GM19324 (cell line): ENCODE measurements around the gene UBR4.

ENCODE experiments used
- ATAC-seq: cut with Tn5 transposase; IDR thresholded peaks from one replicate; pipeline ENCODE4 v1.9.1; 2021; ENCODE audit warnings: mild to moderate bottlenecking, moderate library complexity; ENCODE audit not compliant: unreplicated experiment, low FRiP score

UBR4 gene

GRCh38 chr1:19076841-19077616, 133.0 kb downstream of the UBR4 start:
- ATAC-seq: no peak

- no peak for ATAC-seq
Measured at GRCh38 chr1:19074902-19075721, 135.0 kb downstream of the UBR4 start.

DNA sequence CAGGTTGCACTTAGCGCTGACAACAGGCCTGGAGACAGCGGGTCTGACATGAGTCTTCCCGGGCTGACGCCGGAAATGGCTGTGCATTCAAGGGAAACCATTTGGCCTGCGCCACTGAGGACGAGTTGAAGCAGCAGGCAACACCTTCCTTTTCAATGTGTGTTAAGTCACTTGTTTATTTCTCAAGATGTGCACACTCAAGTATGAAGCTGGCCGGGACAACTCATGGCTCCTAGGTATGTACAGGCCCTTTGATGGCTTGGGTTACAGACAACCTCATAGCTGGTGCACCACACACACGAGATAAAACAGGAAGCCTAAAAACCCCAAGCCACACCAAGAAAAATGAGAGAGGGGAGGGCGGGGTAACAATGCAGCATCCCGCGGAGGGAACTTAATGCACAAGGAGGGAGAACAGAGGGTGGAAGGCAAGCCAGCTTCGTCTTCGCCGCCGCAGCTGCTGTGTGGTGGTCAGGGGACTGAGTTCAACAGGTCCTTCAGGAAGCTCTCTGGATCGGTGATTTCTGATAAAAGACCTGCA, 135.6 kb downstream of the UBR4 start:
- ATAC-seq: no peak

GRCh38 chr1:19073311-19074186, 136.5 kb downstream of the UBR4 start:
- ATAC-seq: no peak

- no peak for ATAC-seq
Measured at GRCh38 chr1:19072285-19072981, 137.6 kb downstream of the UBR4 start.

DNA sequence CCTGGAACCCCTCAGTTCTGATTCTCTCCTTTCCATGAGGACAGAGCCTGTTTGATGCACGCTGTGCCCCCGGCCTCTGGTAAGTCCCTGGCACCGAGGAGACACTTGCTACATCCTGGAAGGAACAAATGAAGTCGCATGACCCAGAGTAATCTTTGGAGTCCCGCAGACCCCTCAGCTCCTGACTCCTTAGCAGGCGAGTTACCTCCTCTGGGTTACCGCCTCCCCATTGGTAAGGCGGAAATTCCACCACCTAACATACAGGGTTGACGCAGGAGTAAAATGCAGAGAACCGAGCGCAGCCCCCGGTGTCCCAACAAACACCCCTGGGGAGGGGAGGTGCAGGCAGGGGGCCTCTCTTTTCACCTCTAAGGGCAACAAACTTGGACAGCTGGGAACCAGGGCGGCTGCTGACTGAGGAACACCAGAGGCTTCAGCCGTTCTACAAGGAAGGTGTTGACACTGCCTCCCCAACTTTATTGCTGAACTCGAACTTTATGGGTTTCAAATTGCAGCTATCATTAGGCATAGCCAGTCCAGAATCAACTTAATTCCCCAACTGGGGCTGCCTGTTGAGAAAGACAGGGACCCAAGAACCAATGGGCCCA, 138.3 kb downstream of the UBR4 start:
- ATAC-seq: no peak

DNA sequence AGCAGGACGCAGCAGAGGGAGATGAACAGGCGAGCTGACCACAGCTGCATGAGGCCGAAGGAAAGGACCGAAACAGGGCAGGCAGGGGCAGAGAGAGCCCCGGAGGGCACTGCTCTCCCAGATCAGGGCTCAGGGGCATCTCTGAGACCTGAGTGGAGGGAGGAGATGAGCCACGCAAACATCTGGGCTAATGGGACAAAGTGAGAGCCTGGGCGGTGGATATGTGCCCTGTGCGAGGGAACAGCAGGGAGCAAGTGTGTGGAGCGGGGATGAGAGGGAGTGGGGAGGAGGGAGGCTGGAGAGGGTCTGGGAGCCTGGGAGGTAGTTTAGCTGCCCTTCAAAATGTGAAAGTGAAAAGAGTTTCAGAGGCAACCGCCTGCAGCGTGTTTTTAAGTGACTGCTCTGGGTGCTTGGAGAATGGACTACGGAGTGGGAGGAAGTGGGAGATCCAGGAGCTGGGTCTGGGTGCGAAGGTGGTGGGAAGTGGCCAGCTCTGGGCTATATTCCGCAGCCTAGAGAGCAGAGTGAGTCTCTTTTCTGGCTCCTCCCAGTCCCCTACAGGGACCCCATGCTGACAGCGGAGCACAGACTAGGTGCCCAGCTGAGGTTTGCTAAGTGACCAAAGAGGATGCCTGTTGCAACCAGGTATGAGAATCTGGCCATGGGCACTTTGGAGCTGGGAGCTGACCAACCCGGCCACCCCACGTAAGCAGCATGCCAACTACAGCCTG, 139.0 kb downstream of the UBR4 start:
- ATAC-seq: no peak

DNA sequence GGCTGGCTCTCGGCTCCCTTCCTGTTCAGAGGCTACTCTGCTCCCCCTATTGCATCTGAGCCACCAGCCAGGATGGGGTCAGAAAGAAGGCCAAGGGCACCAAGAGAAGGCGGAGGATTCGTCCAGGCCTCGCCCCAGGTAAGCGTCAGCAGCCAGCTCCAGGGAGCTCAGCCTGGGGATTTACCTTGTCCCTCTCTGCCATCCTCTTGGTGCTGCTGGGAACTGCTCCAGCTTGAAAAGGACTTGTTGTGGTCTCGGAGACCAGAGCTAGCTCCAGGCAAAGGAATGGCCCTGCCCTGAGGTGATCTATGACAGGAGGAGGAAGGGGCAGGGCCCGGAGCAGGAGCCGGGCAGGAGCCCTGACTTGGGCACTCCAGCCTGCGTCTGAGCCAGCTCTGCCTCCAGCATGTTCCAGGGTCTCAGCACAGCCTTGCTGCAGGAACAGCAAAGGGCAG, 139.8 kb downstream of the UBR4 start:
- ATAC-seq: no peak

DNA sequence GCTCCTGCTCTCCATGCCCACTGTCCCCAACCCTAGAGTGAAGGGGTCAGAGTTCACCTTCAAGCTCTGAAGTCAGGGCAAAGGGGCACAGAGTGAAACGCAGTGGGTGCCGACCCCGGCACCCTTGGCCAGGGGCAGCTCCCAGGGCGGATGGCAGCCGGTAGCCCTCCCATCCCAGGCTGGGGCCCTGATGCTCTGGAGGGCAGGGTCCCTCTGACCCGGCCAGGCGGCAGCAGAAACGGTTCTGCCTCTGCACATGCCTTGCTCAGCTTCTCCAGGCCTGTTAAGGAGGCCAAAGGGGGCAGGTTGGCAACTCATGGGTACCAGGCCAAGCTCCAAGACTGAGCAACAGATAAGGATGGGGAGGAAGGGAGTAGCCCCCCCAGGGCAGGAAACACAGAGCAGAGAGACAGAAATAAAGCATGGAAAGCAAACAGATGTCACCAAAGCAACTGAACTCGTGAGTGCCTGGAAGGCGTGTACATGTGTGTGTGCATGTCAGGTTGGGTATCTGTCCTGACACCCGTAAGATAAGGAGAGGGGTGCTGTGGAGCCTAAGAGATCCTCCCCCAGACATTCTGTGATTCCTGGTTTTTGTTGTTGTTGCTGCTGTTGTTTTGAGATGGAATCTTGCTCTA, 141.3 kb downstream of the UBR4 start:
- no peak for ATAC-seq

- no peak for ATAC-seq
Measured at GRCh38 chr1:19067912-19068638, 142.0 kb downstream of the UBR4 start.

DNA sequence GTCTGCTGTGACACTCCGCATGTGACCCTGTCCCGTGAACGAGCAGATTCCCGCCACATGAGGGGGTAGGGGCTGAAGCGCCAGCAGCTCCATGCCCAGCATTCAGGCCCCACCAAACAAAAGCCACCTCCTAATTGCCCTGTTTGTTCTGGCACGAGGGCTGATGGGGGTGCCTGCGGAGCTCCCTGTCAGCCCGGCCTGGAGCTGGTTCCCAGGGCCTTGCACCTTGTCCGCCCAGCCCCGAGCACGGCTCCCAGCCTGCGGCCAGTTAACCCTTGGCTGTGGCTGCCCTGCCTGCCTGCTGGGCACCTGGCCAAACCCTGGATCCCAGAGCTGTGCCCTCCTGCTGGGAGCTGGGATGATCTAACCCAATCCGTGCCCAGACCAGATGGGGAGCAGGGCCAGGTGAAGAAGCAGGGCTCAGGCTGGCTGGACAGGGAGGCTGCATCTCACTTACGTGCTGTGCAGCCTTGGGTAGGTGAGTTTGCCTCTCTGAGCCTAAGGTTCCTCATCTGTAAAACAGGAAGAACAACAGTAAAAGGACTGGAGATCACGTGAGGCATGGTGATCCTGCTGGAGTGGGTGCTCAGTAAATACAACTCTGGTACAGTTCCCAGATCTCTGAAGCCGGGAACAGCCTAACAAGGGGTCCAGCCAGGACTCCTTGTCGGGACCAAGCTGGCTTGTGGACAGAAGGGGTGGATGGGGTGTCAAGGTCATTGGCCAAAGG, 142.7 kb downstream of the UBR4 start:
- ATAC-seq: no peak

DNA sequence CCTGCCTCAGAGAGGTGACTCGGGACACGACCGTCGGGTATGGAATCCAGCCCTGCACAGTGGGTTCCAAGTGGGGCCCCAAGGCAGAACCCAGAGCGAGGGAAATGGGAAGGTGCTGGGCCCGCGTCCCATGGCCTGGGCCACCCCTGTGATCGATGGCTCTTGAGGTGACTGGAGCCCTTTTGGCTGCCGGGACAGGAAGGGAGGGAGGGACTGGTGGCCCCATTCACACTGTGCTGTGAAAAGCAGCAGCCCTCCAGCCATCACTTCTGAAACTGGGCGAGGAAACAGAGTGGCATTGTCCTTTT, 143.2 kb downstream of the UBR4 start:
- no peak for ATAC-seq

- no peak for ATAC-seq
Measured at GRCh38 chr1:19066248-19066873, 143.7 kb downstream of the UBR4 start.

GRCh38 chr1:19065526-19066247, 144.4 kb downstream of the UBR4 start:
- no peak for ATAC-seq

GRCh38 chr1:19064906-19065450, 145.1 kb downstream of the UBR4 start:
- no peak for ATAC-seq

- no peak for ATAC-seq
Measured at GRCh38 chr1:19063122-19063521, 146.9 kb downstream of the UBR4 start.
